NCI-H2029 treated with DMSO at 0.1 percent for 48 hours (cell line): ENCODE measurements around the gene AFDN.

Experiments used
- DNase-seq: peaks from one replicate; lab custom pipeline; 2025; lab: John Stamatoyannopoulos, UW

The AFDN gene

DNA sequence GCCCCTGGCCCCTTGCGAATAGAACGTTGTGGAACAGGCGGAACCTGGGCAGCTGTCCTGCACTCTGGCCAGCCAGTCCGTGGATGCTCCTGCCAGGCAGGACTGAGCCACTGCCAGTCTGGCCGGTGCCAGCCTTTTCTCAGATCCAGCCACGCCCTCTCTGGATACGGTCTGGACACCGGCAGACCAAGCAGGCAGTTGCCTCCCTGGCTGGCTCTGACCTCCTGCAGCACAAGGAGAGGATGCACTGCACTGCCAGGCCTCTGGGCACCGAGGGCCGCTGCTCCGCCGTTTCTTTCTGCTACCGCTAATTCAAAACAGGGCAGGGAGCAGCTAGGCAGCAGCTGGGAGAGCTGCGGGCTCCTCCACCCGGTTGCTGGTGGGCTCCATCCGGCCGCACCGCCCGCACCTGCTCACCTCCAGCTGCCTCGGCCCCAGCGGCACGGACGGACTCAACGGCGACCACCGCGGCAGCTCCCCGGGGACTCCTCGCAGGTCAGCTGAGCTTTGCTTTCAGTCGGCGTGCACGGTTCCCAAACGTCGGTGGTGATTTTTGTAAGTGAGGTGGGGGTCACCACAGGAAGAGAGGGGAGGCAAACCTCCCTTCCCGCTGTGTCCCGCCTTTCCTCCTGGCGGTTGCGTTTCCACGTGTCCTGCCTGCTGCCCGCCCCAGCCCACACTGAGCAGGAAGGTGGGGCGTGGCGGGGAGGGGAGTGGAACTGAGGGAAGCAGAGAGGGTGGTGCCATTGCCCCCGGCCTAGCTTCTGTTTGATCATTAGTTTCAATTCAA lies 30.3 kb upstream of the AFDN start:
- no peak for DNase-seq

DNA sequence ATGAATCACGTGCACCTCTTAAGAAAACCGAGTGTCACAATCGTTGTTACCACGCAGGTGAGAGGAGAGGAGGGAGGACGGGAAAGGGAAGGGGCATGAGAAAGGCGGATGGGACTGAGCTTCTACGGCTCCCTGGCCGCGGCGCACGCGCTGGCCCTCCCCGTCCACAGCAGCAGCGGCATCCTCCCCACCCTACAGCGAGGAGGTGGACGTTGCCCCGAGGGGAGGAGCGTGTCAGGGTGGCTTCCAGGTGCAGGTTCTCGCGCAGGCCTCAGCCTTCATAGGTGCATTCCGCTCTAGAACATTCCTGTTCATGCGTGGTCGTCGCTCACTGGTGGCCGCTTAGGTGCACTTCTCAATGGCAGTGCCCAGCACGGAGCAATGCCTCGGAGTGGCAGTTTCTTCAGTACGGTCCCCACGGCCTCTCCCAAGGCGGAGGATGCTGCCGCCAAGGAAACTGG lies 29.7 kb upstream of the AFDN start:
- no peak for DNase-seq

DNA sequence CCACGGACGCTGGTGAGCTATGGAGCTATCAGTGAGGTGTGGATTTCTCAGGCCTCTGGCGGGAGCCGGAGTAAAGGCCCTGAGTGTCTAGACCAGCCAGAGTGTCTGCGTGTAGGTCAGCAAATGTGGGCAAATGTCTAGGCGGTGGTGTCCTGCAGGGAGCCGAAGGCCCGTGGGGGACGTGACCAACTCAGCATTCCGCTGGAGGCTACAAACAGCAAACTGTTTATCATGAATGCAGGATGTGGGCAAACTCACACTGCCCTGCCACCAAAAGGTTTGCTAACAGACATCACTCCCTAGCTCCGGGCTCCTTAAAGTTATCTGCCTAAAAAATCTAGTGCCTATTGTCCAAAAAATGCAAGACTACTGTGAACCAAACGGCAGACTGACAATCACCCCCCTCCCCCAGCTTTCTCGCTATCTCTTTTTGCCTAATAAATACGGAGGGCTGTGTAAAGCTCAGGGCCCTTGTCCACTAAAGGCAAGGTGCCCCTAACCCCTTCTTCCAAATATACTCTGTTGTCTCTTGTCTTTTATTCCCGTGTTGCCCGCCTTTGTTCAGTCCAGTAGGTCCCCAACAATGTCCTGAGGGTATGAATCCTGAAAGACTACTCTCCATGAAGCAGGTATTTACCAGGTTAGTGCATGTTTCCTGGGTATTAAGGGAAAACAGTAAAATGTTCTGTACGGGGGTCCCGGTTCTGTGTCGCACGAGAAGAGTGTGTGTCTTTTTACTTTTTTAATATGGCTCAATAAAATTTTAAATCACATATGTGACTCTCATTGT lies 29.0 kb upstream of the AFDN start:
- DNase-seq, result no peak

DNA sequence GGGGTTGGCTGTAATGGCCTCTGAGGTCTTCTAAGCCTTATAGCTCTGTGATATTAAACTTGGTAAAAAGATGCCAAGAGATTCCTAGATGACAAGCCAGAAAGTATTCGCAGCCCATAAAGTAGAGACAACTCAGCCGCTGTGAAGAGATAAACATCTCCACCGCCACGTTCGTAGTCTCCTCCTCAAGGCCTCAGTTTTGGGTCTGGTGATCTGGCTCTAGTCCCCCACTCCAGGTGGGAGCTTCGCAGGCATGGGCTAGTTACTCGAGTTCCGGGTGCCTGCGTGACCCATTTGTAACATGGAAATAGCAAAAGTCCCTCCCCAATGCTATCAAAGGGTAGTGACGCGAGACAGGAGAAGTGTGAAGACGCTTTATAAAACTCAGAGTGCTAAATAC lies 28.3 kb upstream of the AFDN start:
- no peak for DNase-seq

DNA sequence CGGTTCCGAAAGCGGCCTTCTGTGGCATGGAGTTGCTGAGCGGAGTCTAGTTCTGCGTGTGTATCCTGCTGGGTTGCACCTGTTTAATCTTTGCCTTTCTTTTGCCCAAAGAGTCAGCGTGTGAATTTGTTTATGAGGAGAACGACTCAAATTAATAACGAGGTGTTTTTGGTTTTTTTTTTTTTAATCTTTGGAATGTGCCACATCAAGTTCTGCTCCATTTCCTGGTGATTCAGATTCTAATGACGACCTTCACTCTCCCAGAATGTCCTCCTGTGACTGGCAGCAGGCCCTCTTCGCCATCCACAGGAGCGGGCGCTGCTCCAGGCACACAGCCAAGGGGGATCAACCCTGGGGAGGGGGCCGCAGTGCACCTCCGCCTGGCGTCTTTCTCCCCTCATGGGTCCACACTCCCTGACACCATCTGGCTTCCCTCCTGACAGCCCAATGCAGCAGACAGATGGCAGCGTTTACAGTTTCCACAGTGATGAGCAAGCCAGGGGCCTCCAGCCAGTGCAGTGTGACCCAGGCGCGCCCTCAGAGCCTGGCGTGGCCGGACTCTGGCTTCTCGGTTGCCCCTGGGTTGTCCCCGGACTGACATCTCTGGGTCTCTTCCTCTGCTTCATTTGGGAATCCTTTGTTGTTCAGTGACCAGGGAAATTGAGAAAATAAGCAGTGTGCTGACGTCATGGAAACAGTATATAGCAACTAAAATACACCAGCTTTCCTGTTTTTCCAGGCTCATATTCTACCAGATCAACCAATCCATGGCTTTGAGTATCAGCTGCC lies 27.5 kb upstream of the AFDN start:
- no peak for DNase-seq

DNA sequence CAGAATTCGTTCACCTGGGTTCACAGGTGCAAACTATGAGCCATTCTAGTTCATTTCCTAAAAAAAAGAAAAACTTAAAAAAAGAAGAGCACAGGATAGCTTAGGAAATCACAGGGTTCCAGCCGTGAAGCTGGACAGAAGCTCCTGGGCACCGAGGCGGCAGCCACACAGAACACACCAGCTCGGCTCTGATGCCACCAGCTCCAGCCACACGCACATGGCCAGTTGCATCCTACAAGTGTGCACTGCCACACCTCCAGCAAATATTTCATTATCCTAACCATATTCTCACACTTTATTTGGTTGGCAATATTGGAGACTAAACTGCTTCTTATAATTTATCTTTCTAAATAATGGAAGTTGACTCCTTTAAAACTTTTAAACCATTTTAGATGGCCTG lies 26.2 kb upstream of the AFDN start:
- DNase-seq, result no peak

DNA sequence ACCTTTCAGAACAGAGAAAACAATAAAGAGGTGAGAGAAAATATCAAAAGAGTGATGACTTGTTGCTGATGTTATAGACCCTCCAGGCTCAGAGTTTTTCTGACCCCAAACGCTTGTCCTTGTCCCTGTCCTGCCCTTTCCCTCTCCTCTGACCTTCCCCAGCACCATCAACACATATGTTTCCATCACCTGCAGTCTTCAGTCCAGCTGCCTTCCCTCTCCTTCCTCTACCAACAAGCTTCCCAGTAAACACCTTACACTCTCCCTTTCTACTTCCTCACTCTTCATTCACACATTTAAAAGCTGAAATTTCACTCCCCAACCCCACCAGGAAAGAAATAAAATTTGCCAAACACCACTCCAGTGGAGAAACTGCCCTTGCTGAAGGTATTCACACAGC lies 25.4 kb upstream of the AFDN start:
- DNase-seq, result no peak

DNA sequence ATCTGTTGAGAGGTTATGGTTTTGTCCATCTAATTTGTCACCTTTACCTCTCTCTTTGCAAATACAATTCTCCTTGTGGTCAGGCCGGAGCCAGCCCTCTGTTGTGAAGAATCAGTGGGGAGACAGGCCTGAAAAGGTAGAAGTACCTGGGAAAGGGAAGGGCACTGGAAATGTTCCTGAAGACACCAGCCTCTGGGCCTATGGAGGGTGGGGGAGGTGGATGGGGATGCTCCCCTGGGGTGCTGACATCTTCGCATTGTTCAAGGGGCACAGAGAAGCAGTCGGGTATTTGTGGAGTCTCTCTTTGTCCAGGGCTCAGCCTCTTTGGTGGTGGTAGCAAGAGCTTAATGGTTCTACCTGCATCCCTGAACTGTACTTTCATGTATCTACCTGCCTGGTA lies 24.4 kb upstream of the AFDN start:
- no peak for DNase-seq

DNA sequence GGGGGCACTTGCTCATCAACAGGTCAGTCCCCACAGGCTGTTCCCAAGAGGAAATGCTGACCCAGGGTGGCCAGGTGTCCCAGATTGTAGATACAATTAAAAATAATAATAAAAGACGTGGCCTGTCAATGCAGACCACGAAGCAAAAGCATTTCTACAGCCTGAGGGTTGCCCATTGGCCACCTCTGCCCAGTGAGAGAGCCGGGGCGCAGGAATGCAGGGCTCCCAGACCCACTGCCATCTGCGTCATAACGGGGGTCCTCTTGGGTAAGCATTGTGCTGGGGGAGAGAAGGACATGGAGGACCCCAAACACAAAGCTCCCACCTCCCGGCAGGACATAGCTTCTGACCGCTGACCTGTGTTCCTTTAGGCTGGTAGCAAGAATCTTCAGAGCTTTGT lies 22.9 kb upstream of the AFDN start:
- DNase-seq, result no peak

DNA sequence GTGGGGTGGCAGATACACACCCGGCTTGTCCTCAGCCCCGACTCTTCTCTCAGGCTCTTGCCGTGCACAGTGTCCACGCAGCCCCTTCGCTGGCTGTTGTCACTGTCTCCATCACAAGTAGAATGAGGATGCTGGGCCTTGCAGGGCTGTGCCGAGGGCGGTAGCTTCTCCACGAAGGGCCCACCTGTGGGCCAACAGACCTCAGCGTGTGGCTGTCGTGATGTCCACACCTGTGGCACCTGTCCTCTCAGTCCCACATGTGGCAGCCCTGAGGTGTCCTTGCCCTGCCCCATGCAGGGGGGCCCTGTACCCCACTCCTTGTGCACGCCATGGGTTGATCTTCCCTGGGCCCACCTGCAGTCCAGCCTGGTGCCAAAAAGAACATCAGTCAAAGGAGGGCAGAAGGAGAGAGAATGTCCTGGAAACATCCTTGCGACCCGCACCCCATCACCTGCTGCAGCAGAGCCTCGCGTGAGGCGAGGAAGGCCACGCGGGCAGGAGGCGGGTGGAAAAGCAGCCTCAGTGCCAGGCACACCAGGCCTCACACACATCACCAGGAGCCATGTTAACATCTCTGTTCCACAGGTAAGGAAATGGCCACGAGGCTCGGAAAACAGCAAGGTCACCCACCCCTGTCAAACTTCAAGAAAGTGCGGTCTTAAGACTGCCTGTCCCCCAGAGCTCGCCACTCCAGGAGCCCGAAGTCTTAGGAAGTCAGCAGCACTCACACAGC lies 22.3 kb upstream of the AFDN start:
- no peak for DNase-seq

DNA sequence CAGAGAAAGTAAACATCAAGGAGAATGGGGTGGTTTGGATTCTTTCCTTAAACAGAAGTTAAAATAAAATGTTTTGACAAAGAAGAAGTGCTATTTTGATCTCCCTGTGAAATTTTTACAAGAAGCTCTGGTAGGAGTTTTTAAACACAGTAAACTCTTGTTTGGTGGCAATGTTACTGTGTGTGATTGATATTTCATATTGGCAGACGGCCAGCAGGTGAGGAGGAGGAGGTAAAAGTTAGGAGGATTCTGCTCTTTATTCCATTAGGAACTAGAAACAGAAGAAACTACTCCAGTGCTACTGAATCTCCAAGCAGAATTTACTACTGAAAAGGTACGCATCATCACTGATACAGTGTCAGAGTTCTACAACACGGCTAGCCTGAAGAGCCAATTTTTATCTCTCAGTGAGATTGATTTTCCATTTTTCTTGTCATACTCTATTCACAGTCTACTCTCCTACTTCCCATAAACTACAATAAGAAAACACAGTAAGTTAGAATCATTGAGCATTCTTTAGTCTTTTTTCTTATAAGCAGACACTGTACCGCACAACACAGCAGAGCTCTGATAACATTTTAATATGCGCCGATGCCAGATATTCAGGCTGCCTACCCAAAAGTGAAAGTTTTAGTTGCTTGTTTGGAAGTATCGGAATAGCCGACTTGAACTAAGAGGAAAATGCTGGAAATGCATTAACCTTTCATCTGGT lies 21.2 kb upstream of the AFDN start:
- no peak for DNase-seq

DNA sequence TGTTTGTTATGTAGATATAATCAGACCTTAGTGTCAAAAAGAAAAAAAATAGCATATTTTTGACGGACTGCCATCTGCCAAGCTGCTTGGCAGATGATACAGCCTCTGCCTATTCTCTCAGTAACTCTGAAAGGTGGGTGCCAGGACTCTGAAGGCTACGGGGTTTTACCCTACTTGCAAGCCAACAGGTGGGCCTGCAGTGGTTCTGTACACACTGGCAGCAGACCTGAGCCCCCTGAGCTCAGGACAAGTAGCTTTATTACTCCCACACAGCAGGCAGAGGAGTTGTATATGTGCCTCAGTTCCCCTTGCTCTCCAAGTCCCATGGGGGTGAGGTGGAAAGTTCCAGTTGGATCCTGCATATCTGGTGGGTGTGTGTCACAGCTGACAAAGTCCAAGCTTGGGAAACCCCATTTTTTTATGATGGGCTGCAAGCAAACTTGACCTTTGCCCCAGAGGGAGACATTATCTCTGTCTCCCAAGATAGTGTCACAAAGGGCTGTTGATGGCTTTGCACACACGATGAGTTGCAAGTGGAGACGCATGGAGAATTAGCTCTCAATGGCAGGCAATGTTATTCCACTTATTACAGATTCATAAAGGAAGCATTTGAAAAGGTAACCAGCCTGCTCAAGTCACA lies 20.5 kb upstream of the AFDN start:
- no peak for DNase-seq

DNA sequence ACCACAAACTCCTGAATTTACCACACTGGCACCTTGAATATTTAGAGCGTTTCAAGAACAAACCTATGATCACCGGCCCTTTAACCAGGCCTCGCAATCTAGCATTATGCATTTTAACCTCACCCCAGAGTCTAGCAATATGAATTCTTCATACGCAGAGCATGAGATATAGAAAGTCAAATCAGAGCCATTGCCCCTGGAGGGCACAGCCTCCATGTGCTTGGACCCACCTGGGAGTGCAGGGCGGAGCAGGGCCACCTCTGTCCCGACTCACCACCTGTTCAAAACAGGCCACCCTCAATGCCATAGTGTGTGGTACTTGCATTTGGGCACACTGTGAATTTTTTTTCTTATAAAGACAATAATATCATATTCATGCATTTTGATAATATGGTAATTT lies 19.5 kb upstream of the AFDN start:
- no peak for DNase-seq

DNA sequence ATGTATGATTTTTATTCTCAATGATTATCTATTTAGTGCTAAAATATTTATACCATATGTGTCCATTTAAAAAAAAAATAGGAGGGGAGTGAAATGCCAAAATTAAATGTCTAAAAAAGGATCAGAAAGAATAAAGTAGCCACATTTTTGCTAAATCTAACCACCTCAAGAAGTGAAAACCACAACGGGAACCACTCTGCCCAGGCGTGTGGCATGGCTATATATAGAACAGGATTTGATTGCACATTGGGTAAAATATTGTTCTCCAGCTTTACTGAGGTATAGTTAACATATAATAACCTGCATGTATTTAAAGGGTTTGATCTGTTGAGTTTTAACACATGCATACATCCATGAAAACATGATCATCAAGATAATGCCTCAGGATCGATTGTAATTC lies 19.0 kb upstream of the AFDN start:
- no peak for DNase-seq

DNA sequence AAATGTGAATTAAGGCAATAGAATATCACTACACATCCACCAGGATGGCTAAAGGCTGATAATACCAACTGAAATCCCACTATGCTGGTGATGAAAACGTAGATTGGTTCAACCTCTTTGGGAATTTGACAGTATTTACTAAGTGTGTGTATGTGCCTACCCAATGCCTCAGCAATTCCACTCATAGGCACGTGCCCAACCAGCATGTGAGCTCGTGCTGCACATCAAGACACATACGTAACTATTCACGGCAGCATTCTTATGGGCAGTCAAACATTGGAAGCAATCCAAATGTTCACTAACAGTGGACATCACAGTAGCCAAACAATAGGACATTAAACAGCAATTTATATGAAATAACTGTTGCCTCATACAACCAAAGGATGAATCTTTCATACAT lies 15.7 kb upstream of the AFDN start:
- DNase-seq, result no peak

DNA sequence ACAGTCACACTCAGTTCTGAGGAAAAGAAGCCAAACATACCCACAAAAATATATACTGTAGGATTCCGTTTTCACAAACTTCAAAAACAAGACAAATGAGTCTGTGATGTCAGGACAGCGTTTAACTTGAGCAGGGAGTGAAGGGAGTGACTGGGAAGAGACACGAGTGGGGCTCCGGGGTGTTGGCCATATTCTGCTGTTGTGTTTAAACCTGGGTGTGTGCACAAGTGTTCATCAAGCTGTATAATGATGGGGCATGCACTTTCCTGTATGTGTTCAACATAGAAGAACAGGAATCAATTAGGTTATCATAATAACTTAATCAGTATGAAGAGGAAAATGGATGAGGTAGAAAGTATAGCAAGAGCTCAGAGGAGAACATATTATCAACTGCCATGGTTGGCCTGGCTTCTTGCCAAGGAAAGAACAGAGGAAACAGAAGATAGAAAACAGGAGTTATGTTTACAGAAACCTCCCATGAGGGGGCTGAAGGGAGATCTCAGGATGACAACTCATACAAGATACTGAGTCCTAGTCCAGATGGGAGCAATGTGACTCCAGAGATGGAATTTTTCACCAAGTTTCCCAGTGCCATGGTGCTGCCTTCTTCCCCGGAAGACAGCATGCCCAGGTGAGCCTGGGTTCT lies 15.1 kb upstream of the AFDN start:
- no peak for DNase-seq

DNA sequence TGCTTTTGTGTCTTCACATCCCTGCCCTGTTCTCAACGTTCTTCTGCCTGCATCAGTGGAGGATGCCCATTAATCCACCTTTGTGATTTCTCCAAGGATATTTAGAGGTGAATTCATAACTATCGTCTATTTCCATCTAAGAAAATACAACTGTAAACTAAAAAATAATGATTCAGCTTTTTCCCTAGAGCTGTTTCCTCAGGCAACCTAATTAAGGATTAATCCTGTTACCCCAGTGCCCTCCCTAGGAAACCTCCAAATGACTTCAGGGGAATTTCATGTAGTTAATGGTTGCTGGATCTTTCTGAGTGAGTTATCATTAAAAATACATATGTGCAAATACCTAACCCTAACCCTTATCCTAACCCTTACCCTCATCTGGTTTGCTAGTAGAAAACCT lies 14.6 kb upstream of the AFDN start:
- no peak for DNase-seq

DNA sequence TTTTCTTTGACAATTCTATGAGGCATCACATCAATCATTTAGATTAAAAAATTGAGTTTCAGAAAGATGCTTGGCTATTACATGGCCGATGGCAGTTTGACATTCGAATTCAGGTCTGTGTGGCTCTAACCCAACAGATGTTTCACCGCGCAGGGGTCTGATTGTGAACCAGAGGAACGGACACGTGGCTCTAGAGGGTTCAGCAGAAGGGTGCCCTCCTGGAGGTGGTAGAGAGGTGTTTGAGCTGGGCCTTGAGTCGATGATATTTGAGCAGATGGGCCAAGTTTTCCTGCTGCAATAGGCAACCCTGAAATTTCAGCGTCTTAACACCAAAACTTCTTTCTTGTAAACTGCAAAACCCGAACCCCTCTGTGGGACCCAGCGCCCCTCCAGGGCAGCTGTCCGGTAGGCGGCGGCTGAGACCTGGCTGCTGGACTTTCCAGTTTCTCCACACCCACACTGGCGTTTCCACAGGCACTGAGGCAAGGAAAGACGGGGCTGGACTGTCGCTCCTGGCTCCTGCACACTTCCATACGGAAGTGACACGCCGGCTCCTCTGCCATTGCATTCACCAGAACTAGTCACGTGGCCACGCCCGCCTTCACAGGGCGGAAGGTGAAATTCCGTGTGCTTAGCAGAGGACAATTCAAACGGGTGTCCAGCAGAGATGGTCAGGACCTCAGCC lies 11.3 kb upstream of the AFDN start:
- no peak for DNase-seq

DNA sequence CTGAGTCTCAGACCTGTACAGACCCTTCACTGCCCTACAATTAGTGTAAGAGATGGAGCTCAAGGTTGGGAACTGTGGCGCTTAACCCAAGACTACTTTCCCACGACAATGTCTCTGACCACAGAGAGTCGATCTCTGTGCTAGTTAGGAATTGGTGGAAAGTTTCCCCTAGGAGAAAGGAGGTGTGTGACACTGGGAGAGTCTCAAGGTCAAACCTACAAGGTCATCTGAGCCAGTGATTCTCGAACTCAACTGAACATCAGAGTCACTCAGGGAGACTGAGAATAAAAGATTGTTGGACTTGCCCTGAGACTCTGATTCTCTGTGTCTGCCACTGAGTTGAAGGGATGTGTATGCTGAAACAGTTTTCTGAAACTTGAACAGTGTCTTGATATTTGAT lies 9.7 kb upstream of the AFDN start:
- no peak for DNase-seq

DNA sequence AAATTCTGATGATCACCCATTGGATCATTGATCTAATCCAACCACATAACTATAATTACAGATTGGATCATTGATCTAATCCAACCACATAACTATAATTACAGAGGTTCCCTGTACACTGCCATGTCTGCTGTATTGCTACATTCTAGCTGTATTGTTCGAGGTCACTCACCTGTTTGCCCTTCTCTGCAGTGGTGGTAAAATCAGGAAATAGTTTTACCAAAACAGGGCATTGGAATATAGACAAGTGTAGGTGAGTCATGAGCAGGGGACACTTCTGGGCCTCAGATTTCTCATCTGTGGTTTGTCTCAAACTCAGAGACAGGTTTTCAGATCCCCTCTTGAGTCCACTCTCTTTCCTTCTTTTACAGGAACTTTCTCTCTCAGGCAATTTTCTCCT lies 9.0 kb upstream of the AFDN start:
- peak; percentile 31 for DNase-seq
